Activated effector memory CD4-positive, alpha-beta T cell treated with Interleukin-2 at 50 U/mL for 16 hours (primary cell): ENCODE data around the gene SEZ6L.
A peak's percentile ranks its signal among the peaks of the same experiment; 100 is the strongest.
"Not testable (repeated sequence)": the region's sequence is repeated elsewhere in the genome, so short reads cannot be mapped to it uniquely, and the experiment has no call there.

ENCODE experiments used
- DNase-seq: peaks from one replicate; pipeline ENCODE4 v3.0.0-alpha.2; 2020

Gene SEZ6L

GRCh38 chr22:26391623-26392022 is 222.4 kb downstream of the SEZ6L start:
- no peak for DNase-seq

GRCh38 chr22:26393929-26394328 is 224.7 kb downstream of the SEZ6L start:
- no peak for DNase-seq

GRCh38 chr22:26394777-26395176 is 225.5 kb downstream of the SEZ6L start:
- no peak for DNase-seq

GRCh38 chr22:26395926-26396325 is 226.7 kb downstream of the SEZ6L start:
- no peak for DNase-seq

GRCh38 chr22:26398741-26399153 is 229.5 kb downstream of the SEZ6L start:
- DNase-seq = peak; percentile 17

GRCh38 chr22:26399289-26399688 is 230.0 kb downstream of the SEZ6L start:
- no peak for DNase-seq

- DNase-seq = no peak
Observed at GRCh38 chr22:26401726-26402125, 232.5 kb downstream of the SEZ6L start.

- DNase-seq = no peak
Observed at GRCh38 chr22:26404851-26405421, 235.7 kb downstream of the SEZ6L start.

- DNase-seq = no peak
Observed at GRCh38 chr22:26406118-26406517, 236.9 kb downstream of the SEZ6L start.

- DNase-seq = not testable (repeated sequence)
Observed at GRCh38 chr22:26408562-26409220, 239.4 kb downstream of the SEZ6L start.

- DNase-seq = no peak
Observed at GRCh38 chr22:26409719-26410335, 240.6 kb downstream of the SEZ6L start.

- no peak for DNase-seq
Observed at GRCh38 chr22:26410386-26410785, 241.1 kb downstream of the SEZ6L start.

GRCh38 chr22:26414347-26414746 is 245.1 kb downstream of the SEZ6L start:
- DNase-seq = no peak

- no peak for DNase-seq
Observed at GRCh38 chr22:26416256-26416655, 247.0 kb downstream of the SEZ6L start.

GRCh38 chr22:26416670-26417276 is 247.5 kb downstream of the SEZ6L start:
- no peak for DNase-seq

- no peak for DNase-seq
Observed at GRCh38 chr22:26417406-26417805, 248.1 kb downstream of the SEZ6L start.

GRCh38 chr22:26418620-26419019 is 249.4 kb downstream of the SEZ6L start:
- no peak for DNase-seq

GRCh38 chr22:26426924-26427323 is 257.7 kb downstream of the SEZ6L start:
- DNase-seq = no peak

GRCh38 chr22:26428515-26429457 is 259.5 kb downstream of the SEZ6L start, which contains the start of gene ASPHD2:
Gene ASPHD2 (plus strand): TSS chr22:26429260. CDS start chr22:26433616, 4,356 bp downstream.
- peak; percentile 76 for DNase-seq

GRCh38 chr22:26429458-26430286 is 260.4 kb downstream of the SEZ6L start:
- no peak for DNase-seq

GRCh38 chr22:26430600-26430999 is 261.3 kb downstream of the SEZ6L start:
- DNase-seq = no peak
